HG03196 (cell line): Measurements from ENCODE around the gene PSMB10.
"Not testable (repeated sequence)": the region's sequence is repeated elsewhere in the genome, so short reads cannot be mapped to it uniquely, and the experiment has no call there.

Experiments used
- ATAC-seq: cut with Tn5 transposase; IDR thresholded peaks from one replicate; pipeline ENCODE4 v1.9.1; 2021; ENCODE audit not compliant: unreplicated experiment

The PSMB10 gene

DNA sequence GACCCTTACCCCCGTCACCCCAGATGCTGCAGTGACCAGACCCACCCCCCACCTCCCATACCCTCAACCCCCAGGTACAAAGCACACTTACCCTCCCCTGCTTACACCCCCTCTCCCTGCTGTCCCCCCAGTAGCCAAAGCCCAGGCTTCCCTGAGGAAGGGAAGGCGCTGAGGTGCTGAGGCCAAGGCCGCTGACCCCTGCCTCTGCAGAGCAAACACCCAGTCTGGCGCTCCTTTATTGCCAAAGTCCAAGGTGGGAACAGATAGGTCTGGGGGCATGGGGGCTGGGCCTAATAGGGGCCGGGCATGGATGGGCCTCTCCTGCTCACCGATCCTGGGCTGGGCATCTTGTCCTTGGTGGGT, 6.6 kb upstream of the PSMB10 start:
- no peak for ATAC-seq

GRCh38 chr16:67942510-67943255, 6.0 kb upstream of the PSMB10 start:
- ATAC-seq = no peak

GRCh38 chr16:67942200-67942509, 5.5 kb upstream of the PSMB10 start:
- ATAC-seq = no peak

GRCh38 chr16:67941469-67942199, 5.0 kb upstream of the PSMB10 start:
- ATAC-seq = no peak

GRCh38 chr16:67940446-67941089, 3.9 kb upstream of the PSMB10 start:
- ATAC-seq = no peak

GRCh38 chr16:67939507-67940445, 3.1 kb upstream of the PSMB10 start:
- no peak for ATAC-seq

DNA sequence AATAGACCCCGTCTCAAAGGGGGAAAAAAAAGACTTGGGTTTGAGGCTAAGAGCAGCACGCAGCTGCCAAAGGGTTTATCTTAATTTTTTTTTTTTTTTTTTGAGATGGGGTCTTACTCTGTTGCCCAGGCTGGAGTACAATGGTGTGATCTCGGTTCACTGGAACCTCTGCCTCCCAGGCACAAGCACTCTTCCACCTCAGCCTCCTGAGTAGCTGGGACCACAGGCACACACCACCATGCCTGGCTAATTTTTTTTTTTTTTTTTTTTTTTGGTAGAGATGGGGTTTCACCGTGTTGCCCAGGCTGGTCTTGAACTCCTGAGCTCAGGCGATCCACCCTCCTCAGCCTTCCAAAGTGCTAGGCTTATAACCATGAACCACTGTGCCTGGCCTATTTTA, 1.1 kb upstream of the PSMB10 start:
- ATAC-seq = not testable (repeated sequence)

DNA sequence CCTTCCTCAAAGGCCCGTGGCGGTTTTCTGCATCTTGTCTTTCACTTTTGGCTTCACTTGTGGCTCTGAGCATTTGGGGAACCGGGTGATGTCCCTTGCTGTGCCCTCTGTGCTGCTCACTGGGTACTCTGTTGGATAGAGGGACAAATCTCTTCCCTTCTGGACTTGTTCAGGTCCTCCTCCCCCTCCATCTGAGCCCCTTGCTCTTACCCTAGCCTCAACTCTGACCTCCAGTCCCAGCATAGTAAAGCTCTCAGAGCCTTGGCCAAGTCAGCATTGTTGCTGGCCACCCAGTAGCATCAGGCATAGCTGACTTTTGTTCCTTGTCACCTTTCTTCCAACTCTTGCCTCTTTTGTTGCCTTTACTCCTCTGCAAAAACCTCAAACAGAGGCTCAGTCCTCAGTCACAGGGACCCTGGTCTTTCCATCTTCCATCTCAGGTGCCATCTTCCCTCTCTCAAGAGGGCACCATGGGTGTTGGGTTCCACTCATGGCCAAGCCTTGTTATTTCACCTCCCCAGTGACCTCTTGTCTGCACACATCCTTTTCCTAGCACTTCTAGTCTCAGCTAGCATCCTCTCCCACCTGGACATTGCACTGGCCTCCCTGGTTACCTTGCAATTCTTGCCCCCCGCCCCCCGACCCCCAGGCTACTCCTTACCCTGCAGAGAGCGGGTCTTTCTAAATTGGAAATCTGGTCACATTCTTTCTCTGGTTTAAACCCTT, 393 bp upstream of the PSMB10 start:
- peak; percentile 46 for ATAC-seq

DNA sequence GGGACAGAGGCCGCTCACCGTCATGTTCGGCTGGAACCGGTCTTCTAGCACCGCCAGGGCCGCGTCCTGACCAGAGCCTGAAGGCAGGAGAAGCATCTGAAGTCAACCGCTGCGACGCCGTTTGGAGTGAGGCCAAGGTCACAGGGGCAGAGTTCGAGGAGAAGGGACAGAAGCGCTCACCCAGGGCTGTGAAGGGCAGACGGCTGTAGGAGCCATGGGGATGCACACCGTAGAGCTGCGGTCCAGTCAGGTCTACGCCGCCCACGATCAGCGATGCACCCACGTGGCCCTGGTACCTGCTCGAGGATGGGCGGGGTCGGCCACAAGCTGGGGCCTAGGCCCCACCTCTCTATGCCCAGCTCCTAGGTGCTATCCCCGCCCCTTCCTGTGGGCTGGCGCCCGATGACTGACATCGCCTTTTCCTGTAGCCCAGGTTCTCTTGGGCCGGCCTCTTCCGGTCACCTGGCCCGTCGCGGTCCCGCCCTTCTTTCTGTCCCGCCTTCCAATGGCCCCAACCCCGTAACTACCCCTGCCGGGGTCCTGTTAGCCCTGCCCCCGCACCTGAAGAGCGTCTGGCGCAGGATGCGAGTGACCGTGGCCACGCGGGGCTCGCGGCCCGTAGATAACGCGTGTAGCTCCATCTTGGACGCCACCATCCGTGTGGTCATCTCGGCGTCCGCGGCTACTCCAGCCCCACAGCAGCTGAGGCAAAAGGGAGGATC, 1.1 kb downstream of the PSMB10 start:
- peak; percentile 85 for ATAC-seq

- ATAC-seq = no peak
Measured at GRCh38 chr16:67935101-67935401, 1.6 kb downstream of the PSMB10 start.

- no peak for ATAC-seq
Measured at GRCh38 chr16:67934306-67935100, 2.1 kb downstream of the PSMB10 start.

- ATAC-seq = no peak
Measured at GRCh38 chr16:67933805-67934204, 2.8 kb downstream of the PSMB10 start.

GRCh38 chr16:67932462-67932840, 4.2 kb downstream of the PSMB10 start:
- no peak for ATAC-seq

- ATAC-seq = no peak
Measured at GRCh38 chr16:67931712-67932461, 4.8 kb downstream of the PSMB10 start, which contains the start of gene CTRL. CTRL (minus strand) TSS chr16:67931862; CDS start chr16:67931852, 10 bp downstream.

GRCh38 chr16:67930678-67931211, 5.9 kb downstream of the PSMB10 start:
- ATAC-seq = no peak

GRCh38 chr16:67930191-67930590, 6.5 kb downstream of the PSMB10 start:
- no peak for ATAC-seq

- no peak for ATAC-seq
Measured at GRCh38 chr16:67928561-67929364, 7.9 kb downstream of the PSMB10 start.
